OCI-LY3 (cell line): ENCODE data around the gene C2CD4D.

Experiments used
- CTCF ChIP-seq: fragments of 200-600, 300-600 bp; sonication (generic); IDR thresholded peaks from 2 replicates; pipeline ENCODE4 v1.5.1; 2014; ENCODE audit warnings: antibody characterized with exemption, low read length, low read depth
- EZH2phosphoT487 ChIP-seq: fragments of 200-600 bp; shearing (Covaris generic); IDR thresholded peaks from 2 replicates; pipeline ENCODE4 v1.6.1; 2018; ENCODE audit warnings: antibody characterized with exemption, mixed run types, low read depth

GRCh38 chr1:151820940-151821339 is 18.7 kb downstream of the C2CD4D start:
- TF ChIP-seq CTCF: no peak
- no peak for TF ChIP-seq EZH2phosphoT487
